GM04503 (cell line): Measurements from ENCODE around the gene UBE2QL1.

ENCODE experiments used
- DNase-seq: peaks from one replicate; pipeline ENCODE4 v3.0.0-alpha.2; 2012; ENCODE audit warnings: low read depth

Gene UBE2QL1

GRCh38 chr5:6478793-6479192 lies 30.1 kb downstream of the UBE2QL1 start:
- no peak for DNase-seq

- no peak for DNase-seq
Observed at GRCh38 chr5:6480133-6481051, 31.7 kb downstream of the UBE2QL1 start.

- DNase-seq, result no peak
Observed at GRCh38 chr5:6482735-6483134, 34.1 kb downstream of the UBE2QL1 start.

GRCh38 chr5:6483880-6484382 lies 35.3 kb downstream of the UBE2QL1 start:
- DNase-seq, result no peak

GRCh38 chr5:6484446-6484845 lies 35.8 kb downstream of the UBE2QL1 start:
- DNase-seq, result no peak

- no peak for DNase-seq
Observed at GRCh38 chr5:6484899-6485298, 36.2 kb downstream of the UBE2QL1 start.

GRCh38 chr5:6485441-6485840 lies 36.8 kb downstream of the UBE2QL1 start:
- DNase-seq, result no peak

- DNase-seq, result no peak
Observed at GRCh38 chr5:6486074-6486473, 37.4 kb downstream of the UBE2QL1 start.

GRCh38 chr5:6487081-6487480 lies 38.4 kb downstream of the UBE2QL1 start:
- no peak for DNase-seq

- no peak for DNase-seq
Observed at GRCh38 chr5:6488021-6488420, 39.4 kb downstream of the UBE2QL1 start.

- DNase-seq, result no peak
Observed at GRCh38 chr5:6489643-6490185, 41.1 kb downstream of the UBE2QL1 start.

GRCh38 chr5:6490246-6490645 lies 41.6 kb downstream of the UBE2QL1 start:
- no peak for DNase-seq

GRCh38 chr5:6490693-6491092 lies 42.0 kb downstream of the UBE2QL1 start:
- DNase-seq, result no peak

- DNase-seq, result no peak
Observed at GRCh38 chr5:6491196-6491918, 42.7 kb downstream of the UBE2QL1 start.

- DNase-seq, result no peak
Observed at GRCh38 chr5:6491919-6492290, 43.2 kb downstream of the UBE2QL1 start.

GRCh38 chr5:6492934-6493333 lies 44.3 kb downstream of the UBE2QL1 start:
- DNase-seq, result no peak

- DNase-seq, result no peak
Observed at GRCh38 chr5:6493681-6494454, 45.2 kb downstream of the UBE2QL1 start.

- no peak for DNase-seq
Observed at GRCh38 chr5:6494939-6495338, 46.3 kb downstream of the UBE2QL1 start.

- DNase-seq, result no peak
Observed at GRCh38 chr5:6495433-6496206, 47.0 kb downstream of the UBE2QL1 start.

GRCh38 chr5:6496207-6496584 lies 47.5 kb downstream of the UBE2QL1 start:
- DNase-seq, result no peak

- no peak for DNase-seq
Observed at GRCh38 chr5:6496636-6497035, 48.0 kb downstream of the UBE2QL1 start.
